ENCODE data around the gene SLC17A9.

The SLC17A9 gene

GRCh38 chr20:63003546-63003945, 51.0 kb downstream of the SLC17A9 start:
- no peak for DNase-seq (ENCODE audit: low spot score)

- DNase-seq (ENCODE audit: low spot score): no peak
These were observed 52.3 kb downstream of the SLC17A9 start for GRCh38 chr20:63004607-63005364.

- DNase-seq (ENCODE audit: low spot score): no peak
These were observed 52.9 kb downstream of the SLC17A9 start for GRCh38 chr20:63005365-63005861.

- DNase-seq (ENCODE audit: low spot score): no peak
These were observed 53.5 kb downstream of the SLC17A9 start for GRCh38 chr20:63005862-63006539.

DNA sequence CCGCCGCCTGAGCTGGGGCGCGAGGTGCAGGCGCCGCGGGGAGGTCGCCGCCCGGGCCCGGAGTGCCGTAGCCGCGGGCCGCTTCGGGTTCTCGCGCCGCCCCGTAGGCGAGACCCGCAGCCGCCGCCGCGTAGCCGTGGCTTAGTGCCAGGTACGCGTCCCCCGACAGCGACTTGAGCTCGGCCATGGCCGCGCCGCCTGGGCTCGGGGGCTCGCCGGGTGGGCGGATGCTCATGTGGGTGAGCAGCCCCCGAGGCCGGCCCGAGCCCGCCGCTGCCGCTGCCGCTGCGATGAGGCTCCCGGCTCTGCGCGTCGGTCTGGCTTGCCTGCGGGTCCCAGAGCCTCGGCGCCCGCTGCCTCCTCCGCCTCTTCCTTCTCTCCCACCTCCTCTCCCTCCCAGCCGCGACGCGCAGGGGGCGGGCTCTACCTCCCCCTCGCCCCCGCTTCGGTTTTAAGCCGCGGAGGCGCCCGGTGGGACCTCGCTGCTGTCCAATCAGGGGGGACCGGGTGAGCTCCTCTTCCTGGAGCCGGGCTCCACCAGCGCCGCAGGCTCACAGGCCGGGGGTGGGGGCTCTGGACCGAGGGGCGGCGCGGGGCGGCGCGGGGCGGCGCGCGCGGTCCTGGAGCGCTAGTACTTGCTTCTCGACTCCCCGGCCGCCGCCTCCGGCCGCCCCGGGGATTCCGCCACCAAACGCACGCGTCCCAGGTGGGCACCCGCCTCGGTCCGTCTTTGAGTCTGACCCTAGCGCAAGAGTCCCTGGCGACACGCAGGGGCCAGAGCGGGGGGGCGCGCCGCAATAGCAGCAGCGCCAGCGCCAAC, 54.2 kb downstream of the SLC17A9 start, which contains the start of gene BHLHE23:
Gene BHLHE23 (minus strand): TSS at position 425 of the 820 bp plus-strand sequence. CDS start 190 bp downstream, at position 235.
- DNase-seq (ENCODE audit: low spot score): no peak

DNA sequence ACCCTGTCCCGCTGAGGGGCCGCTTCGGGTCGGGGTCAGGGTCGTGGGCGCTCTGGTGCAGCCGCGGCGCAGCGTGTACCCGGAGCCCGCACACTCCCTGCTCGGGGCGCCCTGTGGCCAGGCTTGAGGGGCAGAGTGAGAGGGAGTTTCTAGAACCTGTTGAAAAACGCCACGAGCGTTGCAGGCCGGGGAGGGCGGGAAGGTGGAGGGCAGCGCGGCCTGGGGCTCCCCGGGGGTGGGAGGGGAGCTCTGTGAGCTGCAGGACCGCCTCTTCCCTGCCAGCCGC, 54.8 kb downstream of the SLC17A9 start:
- DNase-seq (ENCODE audit: low spot score): no peak

- DNase-seq (ENCODE audit: low spot score): no peak
These were observed 55.4 kb downstream of the SLC17A9 start for GRCh38 chr20:63007646-63008488.

DNA sequence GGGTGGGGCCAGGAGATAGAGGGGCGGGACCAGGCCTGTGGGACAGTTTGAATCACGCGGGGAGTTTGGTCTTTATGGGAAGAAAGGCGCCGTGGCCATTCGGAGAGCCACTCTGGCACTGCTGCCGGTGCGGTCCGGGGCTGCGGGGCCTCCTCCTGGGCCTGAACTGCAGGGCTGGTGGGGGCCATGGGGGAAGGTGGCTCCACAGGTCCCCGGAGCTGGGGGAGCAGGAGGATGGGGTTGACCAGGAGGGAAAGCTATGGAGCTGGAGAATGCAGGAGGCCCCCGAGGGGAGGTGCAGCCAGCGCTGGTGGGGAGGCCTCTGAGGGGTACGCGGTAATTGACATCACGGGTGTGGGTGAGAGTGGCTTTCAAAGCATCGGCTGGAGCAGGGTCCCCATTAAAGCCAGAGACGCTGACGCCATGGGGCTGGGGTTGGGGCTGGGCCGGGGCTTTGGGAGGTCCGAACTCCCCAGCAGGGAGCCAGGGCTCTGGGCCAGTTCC, 56.1 kb downstream of the SLC17A9 start:
- no peak for DNase-seq (ENCODE audit: low spot score)

GRCh38 chr20:63009045-63009961, 56.8 kb downstream of the SLC17A9 start:
- peak; percentile 94 for DNase-seq (ENCODE audit: low spot score)

- DNase-seq (ENCODE audit: low spot score): no peak
These were observed 57.7 kb downstream of the SLC17A9 start for GRCh38 chr20:63009988-63010769.

GRCh38 chr20:63011798-63012197, 59.3 kb downstream of the SLC17A9 start:
- no peak for DNase-seq (ENCODE audit: low spot score)

DNA sequence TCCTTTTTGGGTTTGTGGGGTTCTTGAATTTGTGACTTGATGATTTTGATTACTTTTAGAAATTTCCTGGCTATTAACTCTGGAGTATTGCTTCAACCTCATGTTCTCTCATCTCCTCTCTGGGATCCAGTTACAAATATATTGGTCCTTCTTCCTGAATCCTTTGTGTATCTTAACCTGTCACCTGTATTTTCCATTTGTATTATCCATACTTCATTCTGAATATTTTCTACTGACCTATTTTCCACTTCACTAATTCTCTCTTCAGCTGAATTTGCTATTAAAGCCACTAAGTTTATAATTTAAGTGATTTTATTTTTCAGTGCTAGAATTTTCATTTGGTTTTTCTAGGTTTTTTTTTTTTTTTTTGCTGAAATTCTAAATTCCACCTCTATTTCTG, 60.7 kb downstream of the SLC17A9 start:
- DNase-seq (ENCODE audit: low spot score): no peak

- DNase-seq (ENCODE audit: low spot score): no peak
These were observed 61.8 kb downstream of the SLC17A9 start for GRCh38 chr20:63014287-63014686.

GRCh38 chr20:63014710-63015109, 62.2 kb downstream of the SLC17A9 start:
- no peak for DNase-seq (ENCODE audit: low spot score)

DNA sequence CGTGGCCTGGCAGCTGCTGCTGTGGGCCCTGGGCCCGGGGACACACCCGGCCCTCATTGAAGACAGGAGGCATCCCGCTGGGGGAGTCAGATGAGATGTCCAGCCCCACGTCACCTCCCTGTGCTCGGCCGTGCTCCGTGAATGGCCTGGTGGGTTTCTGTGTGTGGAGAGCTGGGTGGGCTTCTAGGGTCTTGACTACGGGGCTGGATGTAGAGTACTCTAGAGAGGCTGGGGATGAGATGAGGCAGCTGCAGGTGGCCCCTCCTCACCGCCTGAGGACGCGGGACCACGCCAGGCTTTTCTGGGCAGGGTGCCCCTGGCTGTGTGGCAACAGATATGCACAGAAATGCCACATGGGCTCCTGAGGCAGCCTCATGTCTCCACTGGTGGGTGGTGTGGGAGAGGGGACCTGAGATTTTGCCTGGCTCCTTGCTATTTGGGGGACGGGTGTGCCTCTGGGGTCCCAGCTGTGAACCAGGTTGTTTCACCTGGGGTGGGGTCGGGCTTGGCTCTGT, 62.7 kb downstream of the SLC17A9 start:
- no peak for DNase-seq (ENCODE audit: low spot score)

GRCh38 chr20:63015662-63016361, 63.3 kb downstream of the SLC17A9 start:
- no peak for DNase-seq (ENCODE audit: low spot score)

GRCh38 chr20:63016514-63017075, 64.1 kb downstream of the SLC17A9 start:
- no peak for DNase-seq (ENCODE audit: low spot score)

DNA sequence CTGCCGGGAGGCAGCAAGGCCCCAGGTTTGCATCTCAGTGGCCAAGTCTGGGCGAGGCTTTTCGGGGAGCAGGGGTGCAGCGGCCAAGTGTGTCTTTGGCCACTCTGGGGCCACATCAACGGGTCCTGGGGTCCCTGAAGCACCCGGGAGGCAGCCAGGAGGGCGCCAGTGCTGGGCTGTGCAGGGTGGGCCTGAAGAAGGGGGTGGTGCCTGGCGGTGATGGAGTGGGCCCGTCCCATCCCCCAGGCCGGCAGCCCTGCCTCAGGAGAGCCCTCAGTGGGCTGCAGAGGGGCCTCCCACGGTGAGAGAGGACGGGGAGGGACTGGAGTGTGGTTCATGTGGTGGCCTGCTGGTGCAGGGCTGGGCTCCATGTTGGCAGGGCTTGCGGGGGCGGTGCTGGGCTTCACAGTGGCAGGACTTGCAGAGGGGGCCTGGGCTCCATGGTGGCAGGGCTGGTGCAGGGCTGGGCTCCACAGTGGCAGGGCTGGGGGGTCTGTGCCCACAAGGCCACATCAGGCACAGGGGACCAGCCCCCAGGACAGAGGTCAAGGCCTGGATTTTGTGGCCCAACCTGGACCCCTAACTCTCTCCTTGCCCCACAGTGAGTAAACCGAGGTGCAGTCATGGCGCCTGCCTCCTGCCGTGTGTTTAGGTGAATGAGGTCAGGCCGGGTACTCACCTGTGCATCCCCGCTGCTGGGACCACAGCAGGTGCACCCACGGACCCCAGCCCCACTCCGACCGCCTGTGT, 64.7 kb downstream of the SLC17A9 start:
- no peak for DNase-seq (ENCODE audit: low spot score)
